Measurements from ENCODE around the gene DNAJC11.
"Not testable (repeated sequence)": the region's sequence is repeated elsewhere in the genome, so short reads cannot be mapped to it uniquely, and the experiment has no call there.

The DNAJC11 gene

DNA sequence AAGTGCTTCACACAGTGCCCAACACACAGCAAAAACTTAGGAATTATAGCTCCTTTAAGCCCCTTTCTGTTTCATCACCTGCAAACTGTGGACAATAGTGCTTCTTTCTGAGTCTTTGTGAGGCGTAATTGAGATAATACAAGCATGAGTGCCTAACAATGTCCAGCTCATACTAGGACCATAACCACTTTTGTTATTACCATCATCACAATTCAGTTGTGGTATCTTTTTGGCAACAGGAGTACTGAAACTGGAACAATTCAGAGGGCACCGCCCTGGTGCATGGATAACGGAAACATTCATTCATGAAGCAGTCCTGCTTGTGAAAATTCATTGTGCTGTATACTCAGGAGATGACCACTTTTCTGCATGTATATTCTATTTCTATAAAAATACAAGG is 18.2 kb downstream of the DNAJC11 start:
- Mint-ChIP-seq H3K4me1 (ENCODE audit: low read depth) (peaks cover 15% of the 10 kb centered on the region), H3K9me3 (no peaks in the 10 kb centered on the region), H3K27ac (no peak overlapping the region), H3K27me3 (no peaks in the 10 kb centered on the region), H3K4me3 (no peak overlapping the region), H3K36me3 (ENCODE audit: low read depth) (peaks cover 27% of the 10 kb centered on the region)

DNA sequence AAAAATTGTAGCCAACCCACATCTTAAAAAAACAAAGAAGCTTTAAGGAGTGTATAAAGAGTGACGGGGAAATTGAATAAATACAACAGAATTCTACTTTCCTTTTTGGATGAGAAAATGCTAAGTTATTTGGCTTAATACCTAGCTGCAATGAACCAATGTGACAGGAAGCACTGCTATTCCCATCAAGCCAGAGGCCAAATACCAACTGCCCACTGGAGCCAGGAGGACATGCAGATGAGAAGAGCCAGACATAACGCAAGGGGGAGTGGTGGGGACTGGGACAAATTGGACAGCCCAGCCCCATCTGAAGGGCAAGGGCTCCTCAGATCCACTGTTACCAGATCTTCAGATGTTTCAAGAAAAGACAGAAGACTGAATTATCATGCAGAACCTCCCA is 25.7 kb downstream of the DNAJC11 start:
- H3K4me1 Mint-ChIP-seq (ENCODE audit: low read depth), result no peaks in the 10 kb centered on the region
- H3K9me3 Mint-ChIP-seq, result no peaks in the 10 kb centered on the region
- H3K4me3 Mint-ChIP-seq, result no peak overlapping the region
- H3K27me3 Mint-ChIP-seq, result no peaks in the 10 kb centered on the region
- H3K27ac Mint-ChIP-seq, result no peak overlapping the region
- peaks cover 76% of the 10 kb centered on the region for H3K36me3 Mint-ChIP-seq (ENCODE audit: low read depth)

DNA sequence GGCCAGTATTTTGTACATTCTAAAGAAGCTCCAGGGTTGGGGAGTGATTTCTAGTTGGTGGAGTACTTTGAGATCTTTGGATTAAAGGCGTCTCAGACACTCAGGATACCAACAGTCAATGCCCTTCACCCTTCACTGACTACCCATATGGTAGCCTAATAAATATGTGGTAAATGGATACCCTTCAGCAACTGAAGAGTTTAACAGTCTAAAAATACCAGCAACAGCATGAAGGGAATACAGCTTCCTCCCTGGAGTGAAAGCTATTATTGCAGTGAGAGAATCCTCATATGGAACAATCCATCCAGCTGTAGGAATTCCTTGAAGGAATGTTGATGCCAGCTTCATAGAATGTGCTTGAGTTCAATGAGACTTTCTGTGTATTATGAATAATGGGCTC is 26.8 kb downstream of the DNAJC11 start:
- Mint-ChIP-seq H3K36me3 (ENCODE audit: low read depth) (peaks cover 68% of the 10 kb centered on the region), H3K9me3 (no peaks in the 10 kb centered on the region)

DNA sequence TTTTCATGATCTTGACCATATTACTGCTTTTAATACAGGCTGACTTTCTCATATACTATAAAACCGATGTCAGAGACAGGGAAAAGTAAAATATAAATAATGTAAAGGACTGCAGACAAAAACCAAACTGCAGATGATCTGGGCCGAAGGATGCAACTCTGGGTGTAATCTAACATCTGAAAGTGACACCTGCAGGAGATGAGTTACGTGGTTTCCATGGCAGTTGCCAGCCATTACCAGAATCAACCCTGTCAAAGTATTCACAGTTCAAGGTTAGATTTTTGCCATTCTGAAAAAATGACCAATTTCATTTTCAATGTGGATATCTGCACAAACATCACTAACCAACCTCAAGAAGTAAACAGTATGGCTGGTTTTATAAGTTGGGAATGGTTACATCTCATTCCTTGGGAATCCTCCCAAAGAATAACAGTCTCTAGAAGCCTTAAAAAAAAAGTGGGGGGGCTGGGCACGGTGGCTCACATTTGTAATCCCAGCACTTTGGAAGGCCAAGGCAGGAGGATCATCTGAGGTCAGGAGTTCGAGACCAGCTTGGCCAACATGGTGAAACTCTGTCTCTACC is 27.7 kb downstream of the DNAJC11 start:
- Mint-ChIP-seq H3K4me1 (ENCODE audit: low read depth) (no peaks in the 10 kb centered on the region), H3K4me3 (no peak overlapping the region), H3K27ac (no peak overlapping the region), H3K27me3 (no peaks in the 10 kb centered on the region), H3K36me3 (ENCODE audit: low read depth) (peaks cover 60% of the 10 kb centered on the region), H3K9me3 (no peaks in the 10 kb centered on the region)

More for the DNA sequence above, 26.8 kb downstream of the DNAJC11 start:
- H3K4me1 Mint-ChIP-seq (ENCODE audit: low read depth), result no peaks in the 10 kb centered on the region
- H3K27ac Mint-ChIP-seq, result no peak overlapping the region
- no peak overlapping the region for H3K4me3 Mint-ChIP-seq
- no peaks in the 10 kb centered on the region for H3K27me3 Mint-ChIP-seq

DNA sequence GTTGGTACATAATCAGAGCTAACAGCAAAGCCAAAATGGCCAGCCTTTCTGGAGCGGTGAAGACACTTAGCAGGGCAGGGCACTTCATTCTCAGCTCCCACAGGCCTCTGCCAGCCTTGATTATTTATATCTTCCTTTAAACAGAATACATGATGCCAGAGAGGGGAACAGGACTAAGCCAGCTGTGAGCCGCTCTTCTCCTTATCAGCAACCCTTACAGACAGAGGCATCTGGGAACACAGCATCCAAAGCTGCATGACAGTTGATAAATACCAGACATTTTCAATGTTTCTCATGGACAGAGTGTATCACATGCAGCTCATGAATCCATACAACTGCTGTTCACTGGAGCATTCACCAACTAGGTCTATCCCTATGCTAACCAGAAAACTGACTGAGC is 29.1 kb downstream of the DNAJC11 start:
- Mint-ChIP-seq H3K4me1 (ENCODE audit: low read depth) (no peaks in the 10 kb centered on the region), H3K9me3 (no peaks in the 10 kb centered on the region), H3K27ac (no peak overlapping the region), H3K4me3 (no peak overlapping the region), H3K27me3 (no peaks in the 10 kb centered on the region), H3K36me3 (ENCODE audit: low read depth) (peaks cover 52% of the 10 kb centered on the region)

DNA sequence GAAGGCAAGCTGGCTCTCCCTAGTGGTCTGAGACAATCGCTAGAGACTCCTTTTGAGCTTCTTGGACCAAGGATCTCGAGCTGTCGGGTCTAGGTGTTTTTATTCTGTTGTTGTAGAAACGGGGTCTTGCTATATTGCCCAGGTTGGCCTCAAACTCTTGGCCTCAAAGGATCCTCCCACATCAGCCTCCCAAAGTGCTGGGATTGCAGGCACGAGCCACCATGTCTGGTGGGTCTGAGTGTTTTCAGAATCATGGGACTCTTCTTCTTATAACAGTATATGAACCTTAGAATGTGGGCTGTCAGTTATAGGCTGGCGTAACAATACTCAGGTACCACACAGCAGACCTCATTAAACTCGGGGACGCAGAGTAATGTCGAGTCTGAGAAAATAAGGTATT is 33.1 kb downstream of the DNAJC11 start:
- Mint-ChIP-seq H3K36me3 (ENCODE audit: low read depth) (peaks cover 51% of the 10 kb centered on the region), H3K4me3 (no peak overlapping the region), H3K27ac (no peak overlapping the region), H3K9me3 (no peaks in the 10 kb centered on the region), H3K4me1 (ENCODE audit: low read depth) (no peaks in the 10 kb centered on the region), H3K27me3 (no peaks in the 10 kb centered on the region)

DNA sequence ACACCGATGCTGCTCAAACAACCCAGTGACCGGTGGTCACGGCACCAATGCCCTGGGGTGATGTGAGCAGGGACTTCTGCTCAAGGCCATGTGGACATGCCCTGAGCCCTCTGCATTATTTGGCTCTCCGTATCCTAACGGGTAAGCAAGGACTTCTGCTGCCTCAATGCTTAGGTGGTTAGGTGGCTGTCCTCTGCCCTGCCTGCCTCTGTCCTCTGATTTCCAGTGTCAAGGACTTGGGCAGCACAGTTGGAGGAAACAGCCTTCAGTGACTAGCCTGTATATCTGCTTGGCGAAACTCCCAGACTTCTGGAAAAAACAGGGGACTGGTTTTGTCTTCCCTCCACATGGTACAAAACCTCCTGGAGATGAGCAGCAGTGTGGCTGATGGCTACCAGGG is 34.5 kb downstream of the DNAJC11 start:
- H3K27me3 Mint-ChIP-seq, result no peaks in the 10 kb centered on the region
- no peaks in the 10 kb centered on the region for H3K4me1 Mint-ChIP-seq (ENCODE audit: low read depth)
- no peak overlapping the region for H3K27ac Mint-ChIP-seq
- no peak overlapping the region for H3K4me3 Mint-ChIP-seq
- H3K36me3 Mint-ChIP-seq (ENCODE audit: low read depth), result peaks cover 47% of the 10 kb centered on the region
- no peaks in the 10 kb centered on the region for H3K9me3 Mint-ChIP-seq

DNA sequence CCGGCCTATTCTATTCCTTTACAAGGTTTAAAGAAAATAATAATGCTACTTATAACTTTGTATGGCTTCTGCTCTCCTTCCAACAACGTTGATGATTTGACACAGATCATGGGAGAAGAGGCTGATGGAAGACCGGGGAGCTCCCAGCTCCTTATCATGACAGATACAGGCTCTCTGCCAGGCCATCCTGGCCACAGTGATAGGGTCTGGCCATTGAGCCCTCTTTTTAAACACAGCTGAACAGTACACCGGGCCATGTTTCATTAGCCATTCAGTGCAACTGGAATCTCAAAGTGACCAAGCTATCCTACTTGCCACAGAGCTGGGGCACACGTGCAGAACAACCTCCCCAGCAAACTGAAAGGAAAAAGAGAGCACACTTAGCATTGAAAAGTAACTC is 34.9 kb downstream of the DNAJC11 start:
- H3K27ac Mint-ChIP-seq, result no peak overlapping the region
- no peaks in the 10 kb centered on the region for H3K27me3 Mint-ChIP-seq
- H3K4me3 Mint-ChIP-seq, result no peak overlapping the region
- H3K9me3 Mint-ChIP-seq, result no peaks in the 10 kb centered on the region
- H3K4me1 Mint-ChIP-seq (ENCODE audit: low read depth), result no peaks in the 10 kb centered on the region
- H3K36me3 Mint-ChIP-seq (ENCODE audit: low read depth), result peaks cover 43% of the 10 kb centered on the region

GRCh38 chr1:6662468-6662867 is 39.1 kb downstream of the DNAJC11 start:
- H3K27me3 Mint-ChIP-seq; H3K9me3 Mint-ChIP-seq; H3K4me3 Mint-ChIP-seq; H3K4me1 Mint-ChIP-seq (ENCODE audit: low read depth): not testable (repeated sequence)
- peak overlapping the region; percentile 14 for H3K27ac Mint-ChIP-seq
- H3K36me3 Mint-ChIP-seq (ENCODE audit: low read depth), result peaks cover 59% of the 10 kb centered on the region

GRCh38 chr1:6660415-6661049 is 41.1 kb downstream of the DNAJC11 start:
- H3K36me3 Mint-ChIP-seq (ENCODE audit: low read depth), result peaks cover 43% of the 10 kb centered on the region
- peaks cover 3% of the 10 kb centered on the region for H3K4me1 Mint-ChIP-seq (ENCODE audit: low read depth)
- no peak overlapping the region for H3K4me3 Mint-ChIP-seq
- H3K27me3 Mint-ChIP-seq, result no peaks in the 10 kb centered on the region
- H3K9me3 Mint-ChIP-seq, result no peaks in the 10 kb centered on the region
- no peak overlapping the region for H3K27ac Mint-ChIP-seq

DNA sequence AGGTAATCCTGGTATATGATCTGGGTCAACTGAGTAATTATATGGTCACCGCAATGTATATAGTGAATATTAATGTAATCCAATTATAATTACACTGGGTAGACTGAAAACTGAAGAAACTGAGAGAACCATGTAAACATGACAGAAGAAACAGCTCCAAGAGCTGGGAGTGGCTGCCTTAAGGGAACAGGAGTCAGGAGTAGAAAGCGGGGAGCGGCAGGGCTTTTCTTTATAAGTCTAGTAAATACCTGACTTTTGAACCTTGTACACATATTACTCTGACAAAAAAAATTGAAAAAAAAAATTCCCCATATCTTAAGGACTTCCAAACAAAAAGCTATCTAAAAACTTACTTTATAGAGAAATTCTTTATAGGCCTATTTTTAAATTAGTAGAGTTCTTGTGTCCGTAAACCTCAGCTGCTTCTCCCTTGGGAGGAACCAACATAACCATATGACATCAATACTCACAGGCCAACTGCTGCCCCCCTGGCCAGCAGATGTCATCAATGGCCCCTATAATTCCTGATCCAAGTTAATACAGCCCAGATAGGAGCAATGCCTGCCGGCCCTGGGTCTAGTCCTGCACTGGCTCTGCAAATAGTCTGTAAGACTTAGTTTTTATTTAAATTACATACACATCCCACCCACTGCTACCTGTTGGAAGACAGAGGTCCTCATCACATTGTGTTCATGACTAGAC is 43.1 kb downstream of the DNAJC11 start:
- peaks cover 3% of the 10 kb centered on the region for H3K4me1 Mint-ChIP-seq (ENCODE audit: low read depth)
- H3K27ac Mint-ChIP-seq, result no peak overlapping the region
- H3K27me3 Mint-ChIP-seq, result no peaks in the 10 kb centered on the region
- peaks cover 42% of the 10 kb centered on the region for H3K36me3 Mint-ChIP-seq (ENCODE audit: low read depth)
- H3K4me3 Mint-ChIP-seq, result no peak overlapping the region
- no peaks in the 10 kb centered on the region for H3K9me3 Mint-ChIP-seq

GRCh38 chr1:6657138-6657537 is 44.5 kb downstream of the DNAJC11 start:
- Mint-ChIP-seq H3K27ac (no peak overlapping the region), H3K36me3 (ENCODE audit: low read depth) (peaks cover 39% of the 10 kb centered on the region), H3K27me3 (no peaks in the 10 kb centered on the region), H3K4me3 (no peak overlapping the region), H3K9me3 (no peaks in the 10 kb centered on the region), H3K4me1 (ENCODE audit: low read depth) (peaks cover 3% of the 10 kb centered on the region)

GRCh38 chr1:6653436-6654290 is 48.0 kb downstream of the DNAJC11 start:
- Mint-ChIP-seq H3K27ac (no peak overlapping the region), H3K9me3 (no peaks in the 10 kb centered on the region), H3K4me3 (no peak overlapping the region), H3K27me3 (no peaks in the 10 kb centered on the region), H3K36me3 (ENCODE audit: low read depth) (peaks cover 33% of the 10 kb centered on the region), H3K4me1 (ENCODE audit: low read depth) (no peaks in the 10 kb centered on the region)

GRCh38 chr1:6652986-6653385 is 48.6 kb downstream of the DNAJC11 start:
- no peaks in the 10 kb centered on the region for H3K4me1 Mint-ChIP-seq (ENCODE audit: low read depth)
- peaks cover 29% of the 10 kb centered on the region for H3K36me3 Mint-ChIP-seq (ENCODE audit: low read depth)
- no peak overlapping the region for H3K27ac Mint-ChIP-seq
- H3K27me3 Mint-ChIP-seq, result no peaks in the 10 kb centered on the region
- H3K9me3 Mint-ChIP-seq, result no peaks in the 10 kb centered on the region
- no peak overlapping the region for H3K4me3 Mint-ChIP-seq

DNA sequence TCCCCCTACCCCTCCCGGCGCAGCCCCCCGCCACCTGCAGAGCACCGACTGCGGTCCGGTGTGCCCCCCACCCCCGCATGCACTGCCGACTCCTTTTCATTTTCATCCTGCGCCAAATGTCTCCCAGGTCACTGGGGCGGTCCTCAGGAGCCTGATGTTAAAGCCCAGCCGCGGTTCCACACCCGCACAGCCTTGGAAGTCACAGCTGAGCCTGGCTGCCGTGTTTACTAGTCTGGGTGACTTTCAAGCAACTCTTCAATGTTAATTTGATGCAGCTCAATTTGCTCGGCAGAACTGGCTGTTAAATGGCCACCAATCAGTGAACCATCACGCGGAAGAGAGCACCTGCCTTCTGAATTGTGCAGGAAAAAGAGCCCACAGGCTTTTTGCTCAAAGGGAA is 49.7 kb downstream of the DNAJC11 start:
- Mint-ChIP-seq H3K36me3 (ENCODE audit: low read depth) (peaks cover 27% of the 10 kb centered on the region), H3K27me3 (no peaks in the 10 kb centered on the region), H3K4me3 (no peak overlapping the region), H3K27ac (no peak overlapping the region), H3K4me1 (ENCODE audit: low read depth) (no peaks in the 10 kb centered on the region), H3K9me3 (no peaks in the 10 kb centered on the region)

Data from stimulated activated naive CD8-positive, alpha-beta T cell treated with anti-CD3 and anti-CD28 coated beads, Interleukin-15, Interleukin-2, amounts not matched to agents 100 ng/mL and 50 ng/mL, for 24 hours (primary cell).